ENCODE data around the gene FAM47E. TPM values are rescaled to one million over a fixed set of nuclear protein-coding genes. Genes with fewer than 3 reads are reported as not detected.

Gene FAM47E
- total and polyA plus RNA-seq, 2 of the 13 experiments (the other 11 are each of a cell fraction or from before 2014, with no cell fraction given) = 0.33 to 0.66 TPM

DNA sequence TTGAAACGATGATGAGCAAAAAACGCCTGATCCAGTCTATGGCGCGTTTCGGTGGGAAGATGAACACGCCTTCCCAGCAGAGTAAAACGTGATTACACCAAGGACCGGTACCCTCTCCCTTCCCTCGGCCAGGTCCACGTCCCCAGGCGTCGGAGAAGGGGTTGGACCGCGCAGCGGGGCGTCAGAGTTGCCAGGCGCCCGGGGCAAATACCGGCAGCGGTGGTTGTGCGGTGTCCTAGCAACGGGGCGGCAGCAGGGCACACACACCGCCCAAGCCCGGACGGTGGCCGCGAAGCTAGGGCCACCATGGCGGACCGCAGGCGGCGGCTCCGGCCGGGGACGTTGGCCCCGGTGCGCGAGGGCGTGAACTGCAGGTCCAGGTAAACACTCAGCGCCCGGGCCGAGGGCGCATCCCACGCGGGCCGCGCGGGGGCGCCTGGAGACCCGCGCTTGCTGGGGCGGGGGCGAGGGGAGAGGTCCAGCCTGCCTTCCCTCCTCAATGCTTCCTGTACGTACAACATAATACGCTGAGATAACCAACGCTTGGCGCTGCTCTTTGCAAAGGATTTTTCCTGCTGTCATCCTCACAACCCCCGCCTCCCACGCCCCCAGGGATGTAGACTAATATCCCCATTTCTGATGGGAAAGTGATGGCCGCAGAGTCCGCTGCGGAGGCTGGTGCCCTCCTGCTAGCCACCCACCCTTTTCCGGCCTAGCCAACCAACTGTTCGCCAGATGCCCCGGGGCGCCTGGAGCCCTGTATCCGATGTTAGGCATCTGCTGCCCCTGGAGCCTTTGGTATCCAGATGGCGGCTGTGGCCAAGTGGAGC lies at the start of gene FAM47E (continued):
- TF ChIP-seq, protein P1, sequence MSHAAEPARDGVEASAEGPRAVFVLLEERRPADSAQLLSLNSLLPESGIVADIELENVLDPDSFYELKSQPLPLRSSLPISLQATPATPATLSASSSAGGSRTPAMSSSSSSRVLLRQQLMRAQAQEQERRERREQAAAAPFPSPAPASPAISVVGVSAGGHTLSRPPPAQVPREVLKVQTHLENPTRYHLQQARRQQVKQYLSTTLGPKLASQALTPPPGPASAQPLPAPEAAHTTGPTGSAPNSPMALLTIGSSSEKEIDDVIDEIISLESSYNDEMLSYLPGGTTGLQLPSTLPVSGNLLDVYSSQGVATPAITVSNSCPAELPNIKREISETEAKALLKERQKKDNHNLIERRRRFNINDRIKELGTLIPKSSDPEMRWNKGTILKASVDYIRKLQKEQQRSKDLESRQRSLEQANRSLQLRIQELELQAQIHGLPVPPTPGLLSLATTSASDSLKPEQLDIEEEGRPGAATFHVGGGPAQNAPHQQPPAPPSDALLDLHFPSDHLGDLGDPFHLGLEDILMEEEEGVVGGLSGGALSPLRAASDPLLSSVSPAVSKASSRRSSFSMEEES (CRISPR knock-in tag; IDR thresholded peaks at IDR 0.05) = peak; percentile 60; the same call in 1 of the 2 replicates
- TF ChIP-seq ZNF33B (CRISPR knock-in tag; IDR thresholded peaks at IDR 0.05) = peak; percentile 30; the same call in 1 of the 2 replicates
- TF ChIP-seq ZNF709 (CRISPR knock-in tag; IDR thresholded peaks at IDR 0.05) = 0 out of 2 replicates have a peak, but pooled peaks have one; percentile 23
- TF ChIP-seq POLR2AphosphoS5 (IDR thresholded peaks at IDR 0.05; ENCODE audit: low read depth, low read length) = no peak
- TF ChIP-seq FOXK1 (CRISPR knock-in tag; IDR thresholded peaks at IDR 0.05; ENCODE audit: borderline replicate concordance, low read depth) = no peak; the same call in 1 of the 2 replicates
- TF ChIP-seq RERE (CRISPR knock-in tag; IDR thresholded peaks at IDR 0.05; ENCODE audit: low read depth) = no peak; the same call in 1 of the 2 replicates
- TF ChIP-seq U2AF1 (optimal IDR thresholded peaks at IDR 0.05; ENCODE audit: low read depth, low read length) = no peak
- no peak for TF ChIP-seq DNMT3B (CRISPR knock-in tag; conservative IDR thresholded peaks at IDR 0.05)
- no peak; the same call in 1 of the 2 replicates for TF ChIP-seq ZNF431 (CRISPR knock-in tag; IDR thresholded peaks at IDR 0.05; ENCODE audit: borderline replicate concordance, low read depth)
- TF ChIP-seq, protein P2, sequence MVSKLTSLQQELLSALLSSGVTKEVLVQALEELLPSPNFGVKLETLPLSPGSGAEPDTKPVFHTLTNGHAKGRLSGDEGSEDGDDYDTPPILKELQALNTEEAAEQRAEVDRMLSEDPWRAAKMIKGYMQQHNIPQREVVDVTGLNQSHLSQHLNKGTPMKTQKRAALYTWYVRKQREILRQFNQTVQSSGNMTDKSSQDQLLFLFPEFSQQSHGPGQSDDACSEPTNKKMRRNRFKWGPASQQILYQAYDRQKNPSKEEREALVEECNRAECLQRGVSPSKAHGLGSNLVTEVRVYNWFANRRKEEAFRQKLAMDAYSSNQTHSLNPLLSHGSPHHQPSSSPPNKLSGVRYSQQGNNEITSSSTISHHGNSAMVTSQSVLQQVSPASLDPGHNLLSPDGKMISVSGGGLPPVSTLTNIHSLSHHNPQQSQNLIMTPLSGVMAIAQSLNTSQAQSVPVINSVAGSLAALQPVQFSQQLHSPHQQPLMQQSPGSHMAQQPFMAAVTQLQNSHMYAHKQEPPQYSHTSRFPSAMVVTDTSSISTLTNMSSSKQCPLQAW (CRISPR knock-in tag; IDR thresholded peaks at IDR 0.05) = no peak
- TF ChIP-seq TGIF2 (CRISPR knock-in tag; IDR thresholded peaks at IDR 0.05) = no peak
- TF ChIP-seq TRAFD1 (CRISPR knock-in tag; IDR thresholded peaks at IDR 0.05; ENCODE audit: borderline replicate concordance) = no peak
- no peak for TF ChIP-seq ZNF678 (CRISPR knock-in tag; IDR thresholded peaks at IDR 0.05)
- TF ChIP-seq THAP9 (CRISPR knock-in tag; IDR thresholded peaks at IDR 0.05; ENCODE audit: borderline replicate concordance) = peak; percentile 47; the same call in 1 of the 2 replicates
